NCI-H2081 treated with DMSO at 0.1 percent for 48 hours (cell line): ENCODE measurements around the gene MPPED1.

Source experiments
- DNase-seq: peaks from one replicate; lab custom pipeline; 2025; lab: John Stamatoyannopoulos, UW

The MPPED1 gene

DNA sequence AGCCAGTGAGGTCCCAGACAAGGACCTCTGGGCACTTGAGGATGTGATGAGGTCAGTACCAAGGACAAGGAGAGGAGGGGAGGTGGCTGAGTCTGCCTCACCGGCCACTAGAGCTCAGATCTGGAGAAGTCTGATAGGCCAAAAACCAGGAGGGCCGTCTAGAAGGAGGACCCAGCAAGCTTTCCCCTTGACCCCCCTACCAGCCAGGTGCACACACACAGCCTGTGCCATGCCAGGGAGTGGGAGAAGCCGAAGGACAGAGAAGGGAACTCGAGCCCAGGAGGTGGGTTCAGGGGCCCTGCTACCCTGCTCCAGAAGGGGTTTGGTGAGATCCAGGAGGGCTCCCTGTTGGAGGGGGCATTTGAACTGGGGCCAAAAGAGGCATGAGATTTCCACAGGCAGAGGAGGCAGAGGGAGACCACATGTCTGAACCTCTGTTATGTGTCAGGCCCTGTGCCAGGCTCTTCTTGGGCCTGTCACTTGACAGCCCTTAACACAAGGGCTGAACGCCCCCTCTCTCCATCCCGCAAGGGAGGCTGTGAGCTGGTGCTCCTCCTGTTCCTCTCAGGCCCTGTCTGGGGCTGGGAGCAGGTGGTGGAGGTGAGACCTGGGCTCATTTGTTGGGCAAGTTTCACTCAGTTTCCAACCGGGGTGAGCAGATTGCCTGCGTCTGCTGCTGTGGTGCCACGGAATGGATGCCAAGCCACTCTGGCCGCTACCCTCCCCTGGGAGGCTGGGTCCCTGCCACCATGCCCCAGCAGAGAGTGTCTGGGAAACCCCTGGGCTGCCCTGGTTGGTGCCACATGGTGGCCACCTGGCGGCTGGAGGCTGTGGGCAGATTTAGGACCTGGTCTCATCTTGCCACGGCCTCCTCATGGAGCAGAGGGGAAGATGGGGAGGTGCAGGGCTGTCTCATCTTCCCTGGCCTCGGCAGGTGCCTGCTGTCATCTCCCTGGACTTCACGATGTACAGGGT lies 65.2 kb downstream of the MPPED1 start:
- no peak for DNase-seq

DNA sequence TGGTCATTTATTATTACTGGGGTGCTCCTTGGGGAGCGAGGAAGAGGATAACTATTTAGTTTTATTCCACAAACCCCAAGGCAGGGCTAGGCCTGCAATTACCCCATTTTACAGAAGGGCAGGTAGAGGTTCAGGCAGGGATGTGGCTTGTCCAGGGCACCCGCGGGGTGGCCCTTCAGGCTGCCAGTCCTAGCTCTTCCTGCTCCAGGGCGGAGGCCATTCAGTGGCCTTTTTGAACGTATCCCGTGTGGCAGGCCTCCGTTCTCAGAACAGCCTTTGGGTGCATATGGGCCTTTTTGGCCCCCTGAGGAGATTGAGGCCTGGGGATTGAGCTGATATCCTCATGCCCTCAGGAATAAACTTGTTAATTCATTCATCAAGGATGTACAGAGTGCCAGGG lies 66.2 kb downstream of the MPPED1 start:
- DNase-seq, result no peak

DNA sequence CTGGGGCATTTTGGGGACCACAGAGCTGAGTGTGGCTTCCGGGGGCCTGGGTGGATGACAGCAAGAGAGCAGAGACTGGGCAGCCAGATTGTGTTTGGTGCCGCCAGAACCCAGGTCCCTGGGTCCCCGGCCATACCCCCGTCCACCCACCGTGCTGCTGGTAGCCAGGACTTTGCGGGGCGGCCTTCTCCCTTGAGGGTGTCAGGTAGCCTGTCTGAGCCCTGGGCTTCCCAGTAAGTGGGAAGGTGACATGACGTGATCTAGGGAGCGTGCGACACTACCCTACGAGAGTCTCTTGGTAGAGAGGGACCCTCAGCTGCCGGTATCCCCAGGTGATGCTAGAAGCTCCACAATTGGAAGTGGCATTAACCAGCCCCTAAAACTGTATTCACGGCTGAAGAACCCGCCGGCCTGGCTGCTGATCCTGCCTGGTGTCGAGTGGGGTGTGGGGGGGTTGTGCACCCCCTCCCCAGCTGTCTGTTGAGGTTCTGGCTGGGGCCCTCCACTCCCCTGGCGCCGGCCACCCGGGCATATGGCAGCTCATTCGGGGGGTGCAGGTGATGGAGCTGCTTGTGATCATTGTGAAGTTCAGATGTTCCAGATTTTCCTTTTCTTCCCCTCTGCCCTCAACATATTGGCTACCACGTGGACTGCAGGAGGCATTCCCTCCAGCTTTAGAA lies 66.9 kb downstream of the MPPED1 start:
- DNase-seq, result no peak

DNA sequence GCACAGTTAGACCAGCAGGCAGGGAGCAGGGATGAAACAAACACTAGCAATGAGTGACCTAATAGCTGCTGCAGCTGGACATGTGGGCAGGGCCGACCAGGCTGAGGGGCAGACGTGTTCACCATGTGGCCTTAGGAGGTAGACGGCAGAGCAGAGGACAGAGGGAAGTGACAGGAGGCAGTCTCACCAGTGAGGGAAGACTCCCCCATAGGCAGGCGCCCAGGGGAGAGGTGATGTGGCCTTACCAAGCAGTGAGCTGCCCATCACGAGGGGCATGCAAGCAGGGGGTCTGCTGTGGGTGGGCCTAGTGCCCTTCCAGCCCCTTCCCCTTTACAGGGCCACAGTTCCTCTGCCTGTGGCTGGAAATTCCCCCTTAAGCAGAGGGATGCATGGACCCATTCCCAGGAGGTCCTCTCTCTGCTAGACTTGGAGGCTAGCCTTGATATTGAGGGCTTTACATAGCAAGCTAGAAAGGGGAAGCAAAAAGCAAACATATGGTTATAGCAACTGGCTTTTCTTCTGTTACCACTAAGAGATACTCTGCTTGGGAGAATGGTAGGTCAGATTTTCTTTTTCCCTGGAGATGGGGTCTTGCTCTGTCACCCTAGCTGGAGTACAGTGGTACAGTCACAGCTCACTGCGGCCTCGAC lies 67.6 kb downstream of the MPPED1 start:
- no peak for DNase-seq

DNA sequence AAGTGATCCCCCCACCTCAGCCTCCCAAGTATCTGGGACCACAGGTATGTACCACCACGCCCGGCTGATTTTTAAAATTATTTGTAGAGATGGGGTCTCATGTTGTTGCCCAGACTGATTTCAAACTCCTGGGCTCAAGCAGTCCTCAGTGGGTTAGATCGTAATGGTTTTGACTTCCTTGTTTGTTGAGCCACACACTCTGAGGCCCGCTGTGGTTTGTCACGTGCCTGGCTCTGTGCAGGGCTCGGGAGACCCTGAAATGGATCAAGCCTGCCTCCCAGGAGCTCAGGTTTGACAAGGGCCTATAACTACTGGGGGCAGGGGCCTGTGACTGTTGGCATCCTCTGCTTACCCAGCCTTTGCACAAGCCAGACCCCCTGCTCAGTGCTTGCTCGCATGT lies 68.1 kb downstream of the MPPED1 start:
- no peak for DNase-seq

DNA sequence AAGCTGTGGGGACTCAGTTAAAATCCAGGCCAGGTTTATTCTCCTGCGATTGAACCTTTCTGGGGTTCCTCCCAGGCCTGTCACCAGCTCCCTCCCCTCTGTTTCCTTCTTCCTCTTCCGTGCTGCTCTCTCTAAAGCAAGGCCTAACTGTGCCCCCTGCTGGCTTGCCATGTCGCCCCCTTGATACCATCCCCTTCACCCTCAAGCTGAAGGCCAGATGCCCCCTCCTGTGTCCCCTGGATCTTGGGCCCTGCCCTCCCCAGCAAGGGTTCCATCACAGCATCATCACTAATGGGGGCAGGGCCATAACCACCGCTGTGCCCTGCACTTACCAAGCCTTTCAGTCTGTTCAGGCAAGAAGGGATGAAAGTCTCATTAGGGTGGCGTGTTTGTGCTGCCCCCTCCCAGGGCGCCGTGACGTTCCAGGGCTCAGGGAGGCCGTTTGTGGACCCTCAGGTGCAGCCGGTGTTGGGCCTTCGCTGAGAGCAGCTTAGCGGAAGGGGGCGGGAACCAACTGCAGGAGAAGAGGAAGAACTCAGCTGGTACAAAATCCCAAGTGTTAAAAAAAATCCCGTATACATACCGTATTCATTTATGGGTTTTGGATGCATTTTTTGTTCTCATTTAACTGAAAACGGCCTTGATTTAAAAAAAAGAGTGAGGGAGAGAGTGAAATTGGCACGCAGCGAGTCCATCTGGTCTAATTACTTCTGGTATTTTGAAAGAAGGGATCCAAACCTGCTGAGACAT lies 69.9 kb downstream of the MPPED1 start:
- no peak for DNase-seq

DNA sequence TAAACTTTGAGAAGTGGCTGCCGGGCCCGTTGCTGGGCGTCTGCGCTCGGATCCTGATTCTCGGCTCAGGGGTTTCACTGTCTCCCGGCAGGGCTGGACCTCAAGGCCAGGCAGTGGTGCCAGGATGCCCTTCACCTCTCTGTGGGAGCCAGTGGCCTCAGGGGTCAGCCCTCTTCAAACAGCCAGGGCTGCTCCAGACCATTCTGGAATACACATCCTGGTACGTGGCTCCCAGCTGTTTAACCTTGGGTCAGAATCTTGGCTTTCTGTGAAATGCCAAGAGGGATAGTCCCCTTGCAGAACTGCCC lies 70.5 kb downstream of the MPPED1 start:
- DNase-seq, result no peak

DNA sequence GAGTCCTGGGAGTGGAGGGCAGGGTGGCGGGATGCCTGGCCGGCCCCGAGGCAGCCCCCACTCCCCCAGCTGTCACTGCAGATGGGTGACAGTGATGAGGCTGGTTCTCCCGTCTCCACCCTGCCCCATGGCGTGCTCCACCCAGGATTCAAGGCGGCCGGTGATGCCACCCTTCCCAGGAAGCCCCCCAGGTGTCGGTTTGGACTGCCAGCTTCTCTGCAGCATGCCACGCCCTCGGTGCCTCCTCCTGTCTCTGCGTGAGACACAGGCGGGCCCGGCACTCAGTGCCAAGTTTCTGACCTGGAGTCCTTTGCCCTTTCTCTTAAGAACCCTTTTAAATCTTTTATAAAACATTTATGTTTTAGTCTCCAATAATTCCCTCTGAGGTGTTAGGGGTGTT lies 71.5 kb downstream of the MPPED1 start:
- no peak for DNase-seq

DNA sequence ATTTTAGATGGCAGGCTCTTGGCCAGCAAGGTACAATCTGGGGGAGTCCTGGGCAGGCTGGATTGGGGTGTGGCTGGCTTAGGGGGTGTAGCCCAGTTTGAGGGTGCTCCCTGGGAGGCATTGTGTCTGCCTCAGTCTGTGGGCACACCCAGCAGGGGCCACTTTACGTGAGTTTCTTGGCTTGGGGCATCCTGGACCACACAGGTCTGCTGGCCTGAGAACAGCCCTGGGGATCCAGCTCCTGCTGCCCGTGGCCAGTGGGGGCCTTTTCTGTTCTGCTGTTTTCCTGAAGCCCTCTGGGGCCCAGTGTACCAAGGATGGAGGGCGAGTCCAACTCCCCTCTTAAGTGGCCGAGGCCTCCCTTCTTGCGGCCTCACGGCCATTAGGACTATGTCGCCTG lies 71.9 kb downstream of the MPPED1 start:
- DNase-seq, result no peak

DNA sequence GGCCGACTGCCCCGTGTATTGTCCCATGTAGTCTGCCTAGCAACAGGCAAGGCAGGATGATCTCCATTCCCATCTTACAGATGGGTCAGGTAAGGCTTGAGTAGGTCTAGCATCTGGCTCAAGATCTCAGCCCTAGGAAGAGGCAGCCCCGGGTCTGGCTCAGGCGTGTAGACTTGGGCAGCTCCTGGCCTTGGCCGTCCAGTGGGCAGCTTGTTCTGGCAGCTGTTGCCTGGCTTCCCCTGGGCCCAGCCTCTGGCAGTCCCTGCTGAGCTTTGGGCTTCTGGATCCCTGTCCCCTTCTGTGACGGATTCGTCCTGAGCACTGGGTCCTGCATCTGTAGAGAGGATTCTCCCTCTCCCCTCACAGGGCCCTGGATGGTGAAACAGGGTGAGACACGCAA lies 72.4 kb downstream of the MPPED1 start:
- no peak for DNase-seq

DNA sequence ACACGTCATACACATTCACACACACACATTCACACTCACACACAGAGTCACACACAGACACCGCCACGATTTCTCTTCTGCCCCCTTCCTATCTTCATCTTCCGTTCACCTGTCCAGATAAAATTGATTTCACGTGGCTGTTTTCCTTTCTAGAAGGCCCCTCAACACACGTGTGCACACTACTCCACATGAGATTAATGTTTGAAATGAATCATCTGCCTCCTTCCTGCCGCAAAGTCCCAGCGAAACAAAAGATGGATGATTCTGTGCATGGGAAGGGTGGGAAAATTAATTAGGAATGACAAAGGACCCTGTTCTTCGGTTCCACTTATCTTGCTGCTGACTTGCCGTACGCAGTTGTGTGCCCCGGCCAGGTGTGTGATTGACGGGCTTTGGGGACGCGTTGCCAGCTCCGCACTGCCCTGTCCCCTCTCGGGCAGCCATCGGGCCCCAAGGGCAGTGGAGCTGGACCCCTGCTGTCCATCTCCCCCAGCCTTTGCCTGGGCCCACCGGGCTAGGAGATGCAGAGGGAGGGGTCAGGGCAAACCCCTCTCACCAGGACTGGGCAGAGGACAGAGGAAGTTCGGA lies 73.8 kb downstream of the MPPED1 start:
- DNase-seq, result no peak

DNA sequence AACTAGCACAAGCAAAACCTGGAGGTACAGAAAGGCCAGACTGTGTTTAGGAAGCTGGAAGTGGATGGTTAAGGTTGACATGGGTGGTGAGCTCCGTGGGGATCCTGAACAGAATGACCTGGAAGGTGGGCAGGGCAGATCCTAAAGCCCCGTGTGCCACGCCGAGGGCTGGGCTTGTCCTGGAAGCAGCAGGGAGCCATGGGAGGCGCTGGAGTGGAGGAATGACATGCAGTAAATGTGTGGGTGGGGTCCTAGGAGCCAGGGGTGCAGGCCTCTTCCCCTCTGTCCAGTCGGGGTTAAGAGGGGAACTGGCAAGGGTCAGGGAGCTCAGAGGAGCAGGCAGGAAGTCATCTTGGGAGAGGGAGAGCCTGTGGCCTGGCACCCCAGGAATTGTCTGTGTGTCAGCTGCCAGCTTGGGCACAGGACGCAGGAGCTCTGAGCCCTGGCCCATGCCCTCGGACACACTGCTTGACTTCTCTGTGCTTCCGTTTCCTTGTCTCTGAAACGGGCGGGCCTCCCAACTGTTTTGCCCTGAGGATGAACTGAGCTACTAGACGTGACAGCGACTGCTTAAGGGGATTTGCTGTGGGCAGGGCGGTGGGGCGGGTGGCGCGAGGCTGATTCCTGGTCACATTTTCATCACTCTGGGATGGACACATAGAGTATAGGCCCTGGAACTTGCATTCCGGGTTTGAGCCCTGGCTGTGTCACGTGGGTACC lies 75.7 kb downstream of the MPPED1 start:
- no peak for DNase-seq

DNA sequence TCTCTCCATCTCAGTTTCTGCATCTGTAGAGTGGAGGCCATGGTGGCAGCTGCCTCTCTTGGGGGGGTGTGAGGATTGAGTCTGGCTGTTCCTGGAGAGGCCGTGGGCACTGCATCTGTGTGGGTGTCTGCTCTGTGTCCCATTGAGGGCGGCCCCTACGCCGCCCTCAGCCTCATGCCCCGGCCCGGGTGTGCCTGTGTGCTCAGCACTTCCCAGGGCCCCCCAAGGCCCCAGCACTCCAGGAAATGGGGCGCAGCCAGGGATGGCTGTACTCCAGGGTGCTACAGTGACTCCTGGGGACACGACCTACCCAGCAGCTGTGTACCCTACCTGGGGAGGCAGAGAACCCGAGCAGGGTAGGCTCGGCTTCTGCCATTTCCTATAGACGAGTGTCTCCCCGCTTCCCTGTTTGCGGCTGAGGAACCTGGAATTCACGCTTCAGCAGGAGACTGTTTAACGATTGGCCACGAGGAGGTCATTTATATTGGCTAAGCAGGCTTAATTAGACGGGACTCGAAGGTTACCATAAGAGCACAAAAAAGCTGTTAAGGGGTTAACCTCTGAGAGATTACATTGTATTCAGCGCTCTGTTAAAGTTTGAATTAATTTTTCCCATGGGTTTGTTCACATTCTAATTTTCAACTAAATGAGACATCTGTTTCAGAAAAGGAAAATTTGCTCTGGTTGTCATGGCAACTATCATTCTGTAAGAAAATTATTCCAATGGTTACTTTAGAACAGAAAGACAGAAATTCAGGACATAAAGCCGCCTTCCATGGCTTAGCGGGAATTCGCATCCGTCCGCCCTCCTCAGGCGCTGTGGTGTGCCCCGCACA lies 76.4 kb downstream of the MPPED1 start:
- DNase-seq, result no peak

DNA sequence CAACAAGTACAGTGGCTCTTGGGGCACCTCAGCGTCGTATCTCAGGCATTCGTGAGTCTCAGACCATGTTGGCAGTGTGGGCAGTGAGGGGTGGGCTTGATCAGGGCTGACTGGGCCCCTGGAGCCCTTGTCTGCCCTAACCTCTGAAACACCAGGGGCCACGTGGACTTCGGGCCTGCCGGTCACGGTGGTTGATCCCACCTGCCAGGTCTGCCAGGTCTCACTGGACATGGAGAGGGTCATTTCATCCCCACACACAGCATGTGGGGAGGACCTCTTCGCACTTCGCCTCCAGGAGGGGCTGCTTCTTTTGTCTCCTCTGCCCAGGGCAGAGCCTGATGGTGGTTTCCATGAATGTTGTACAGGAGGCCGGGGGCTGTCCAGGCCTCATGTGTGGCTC lies 77.1 kb downstream of the MPPED1 start:
- no peak for DNase-seq

DNA sequence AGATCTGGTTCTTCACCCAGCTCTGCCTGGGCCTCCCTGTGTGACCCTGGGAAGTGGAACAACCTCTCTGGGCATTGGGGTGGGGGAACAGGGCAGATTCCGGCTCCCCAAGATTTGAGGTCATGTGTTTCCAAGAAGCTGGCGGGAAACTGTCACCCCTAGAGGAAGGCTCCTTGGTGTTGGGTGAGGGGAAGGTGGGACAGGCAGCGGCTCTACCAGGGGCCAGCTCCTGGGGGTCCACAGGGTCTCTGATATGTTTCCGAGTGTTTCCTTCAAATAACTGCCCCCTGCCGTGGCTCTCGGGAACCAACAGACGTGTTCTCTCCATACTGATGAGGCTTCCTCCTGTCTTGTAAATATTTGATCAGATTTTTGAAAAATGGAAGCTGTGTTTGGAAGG lies 78.5 kb downstream of the MPPED1 start:
- no peak for DNase-seq

DNA sequence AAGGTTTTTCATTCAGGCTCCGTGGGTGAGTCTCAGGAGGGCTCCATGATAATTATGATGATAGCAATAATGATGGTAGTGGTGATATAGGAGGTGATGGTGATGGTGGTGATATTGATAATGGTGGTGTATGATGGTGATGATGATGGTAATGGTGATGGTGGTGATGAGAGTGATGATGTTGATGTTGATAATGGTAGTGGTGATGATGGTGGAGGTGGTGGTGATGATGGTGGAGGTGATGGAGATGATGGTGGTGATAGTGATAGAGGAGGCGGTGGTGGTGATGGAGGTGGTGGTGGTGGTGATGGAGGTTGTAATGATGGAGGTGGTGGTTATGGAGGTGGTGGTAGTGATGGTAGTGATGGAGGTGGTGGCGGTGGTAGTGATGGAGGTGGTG lies 79.4 kb downstream of the MPPED1 start:
- no peak for DNase-seq

DNA sequence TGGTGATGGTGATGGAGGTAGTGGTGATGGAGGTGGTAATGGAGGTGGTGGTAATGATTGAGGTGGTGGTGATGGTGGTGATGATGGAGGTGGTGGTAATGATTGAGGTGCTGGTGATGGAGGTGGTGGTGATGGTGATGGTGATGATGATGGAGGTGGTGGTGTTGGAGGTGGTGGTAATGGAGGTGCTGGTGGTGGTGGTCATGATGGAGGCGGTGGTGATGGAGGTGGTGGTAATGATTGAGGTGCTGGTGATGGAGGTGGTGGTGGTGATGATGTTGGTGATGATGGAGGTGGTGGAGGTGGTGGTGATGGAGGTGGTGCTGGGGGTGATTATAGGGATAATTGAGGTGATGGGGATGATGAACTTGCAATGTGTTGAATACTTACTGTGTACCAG lies 79.9 kb downstream of the MPPED1 start:
- no peak for DNase-seq

DNA sequence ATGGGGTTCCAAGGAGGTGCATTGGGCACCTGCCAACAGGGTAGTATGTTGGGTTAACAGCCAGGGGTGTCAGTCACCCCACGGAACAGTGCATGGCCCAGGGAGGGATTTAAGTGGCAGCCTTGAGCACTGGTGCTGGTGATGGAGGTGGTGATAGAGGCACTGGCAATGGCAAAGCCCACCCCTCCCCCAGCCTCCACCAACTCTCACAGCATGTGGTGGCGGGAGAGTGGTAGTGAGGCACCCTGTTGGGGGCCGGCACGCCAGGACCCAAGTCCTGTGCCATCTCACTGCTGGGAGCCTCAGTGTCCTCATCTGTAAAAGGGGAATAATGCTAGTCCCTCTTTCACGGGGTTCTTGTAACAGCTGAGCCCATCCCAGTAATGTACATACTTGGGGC lies 81.5 kb downstream of the MPPED1 start:
- DNase-seq, result no peak

DNA sequence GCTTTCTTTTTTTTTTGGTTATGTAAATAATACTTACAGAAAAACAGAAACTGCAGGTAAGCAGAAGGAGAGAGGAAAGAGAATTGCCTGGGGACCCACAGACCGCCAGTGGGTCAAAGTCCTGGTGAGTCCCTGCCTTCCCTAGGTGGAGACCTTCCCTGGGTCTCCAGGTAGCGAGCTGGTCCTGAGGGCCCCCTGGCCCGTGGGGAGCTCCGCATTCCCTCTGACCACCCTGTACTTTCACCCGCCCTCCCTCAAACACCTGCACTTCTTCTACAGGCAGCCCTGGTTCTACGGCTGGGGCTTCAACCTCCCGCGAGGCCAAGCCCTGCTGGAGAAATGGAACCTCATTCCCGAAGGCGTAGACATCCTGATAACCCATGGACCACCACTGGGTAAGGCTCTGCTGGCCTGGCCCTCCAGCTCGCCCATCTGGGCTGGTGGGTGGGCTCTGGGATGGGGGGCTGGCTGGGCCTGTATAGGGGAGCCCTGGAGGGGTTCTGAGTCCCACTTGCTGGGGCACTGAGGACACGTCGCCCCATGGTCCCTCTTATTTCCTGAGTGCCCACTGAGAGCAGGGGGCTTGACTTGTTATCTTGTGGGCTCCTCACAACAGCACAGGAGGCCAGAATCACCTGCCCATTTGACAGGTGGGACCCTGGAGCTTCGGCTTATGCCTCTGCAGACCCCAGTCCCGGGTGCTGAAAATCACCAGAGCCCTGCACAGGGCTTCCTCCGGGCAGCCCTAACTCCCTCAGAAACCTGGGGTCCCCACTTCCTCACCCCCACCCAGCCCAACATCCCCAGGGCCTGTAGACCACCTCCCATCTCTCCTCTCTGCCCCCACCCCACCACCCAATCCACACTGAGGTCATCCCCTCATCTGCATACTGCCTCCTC lies 86.4 kb downstream of the MPPED1 start:
- no peak for DNase-seq
